T-helper 1 cell treated with Interleukin-12 subunit alpha and Interleukin-12 subunit beta and Interleukin-4 antibody, amounts not matched to agents 30 μg/mL and 1 μg/mL, for 36 hours (primary cell): ENCODE data around the gene EFL1.

Experiments
- H3K27ac Mint-ChIP-seq: one replicate; pipeline ENCODE4 v1.8.0; 2021; ENCODE audit warnings: mild to moderate bottlenecking, mixed read lengths
- H3K27me3 Mint-ChIP-seq: one replicate; pipeline ENCODE4 v1.8.0; 2021; ENCODE audit warnings: low read depth, mixed read lengths
- H3K36me3 Mint-ChIP-seq: one replicate; pipeline ENCODE4 v1.8.0; 2021; ENCODE audit warnings: low read depth, mixed read lengths
- H3K4me1 Mint-ChIP-seq: one replicate; pipeline ENCODE4 v1.8.0; 2021; ENCODE audit warnings: low read depth, mixed read lengths
- H3K4me3 Mint-ChIP-seq: one replicate; pipeline ENCODE4 v1.8.0; 2021; ENCODE audit warnings: mild to moderate bottlenecking, moderate library complexity, mixed read lengths
- H3K9me3 Mint-ChIP-seq: one replicate; pipeline ENCODE4 v1.8.0; 2021; ENCODE audit warnings: mixed read lengths

The EFL1 gene

DNA sequence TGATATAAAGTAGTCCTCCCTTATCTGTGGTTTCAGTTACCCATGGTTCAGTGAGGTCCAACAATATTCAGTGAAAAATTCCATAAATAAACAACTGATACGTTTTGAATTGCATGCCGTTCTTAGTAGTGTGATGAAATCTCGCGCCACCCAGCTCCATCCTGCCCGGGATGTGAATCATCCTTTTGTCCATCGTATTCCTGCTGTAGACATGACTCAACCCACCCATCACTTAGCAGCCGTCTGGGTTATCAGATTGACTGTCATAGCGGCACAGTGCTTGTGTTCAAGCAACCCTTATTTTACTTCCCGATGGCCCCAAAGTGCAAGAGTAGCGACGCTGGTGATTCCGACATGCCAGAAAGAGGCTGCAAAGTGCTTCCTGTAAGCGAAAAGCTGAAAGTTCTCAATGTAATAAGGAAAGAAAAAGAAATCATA lies 168.7 kb downstream of the EFL1 start:
- H3K4me3 Mint-ChIP-seq = no peak overlapping the region
- no peaks in the 10 kb centered on the region for H3K36me3 Mint-ChIP-seq
- H3K27ac Mint-ChIP-seq = no peak overlapping the region
- no peaks in the 10 kb centered on the region for H3K4me1 Mint-ChIP-seq
- peaks cover 3% of the 10 kb centered on the region for H3K27me3 Mint-ChIP-seq
- H3K9me3 Mint-ChIP-seq = no peaks in the 10 kb centered on the region

DNA sequence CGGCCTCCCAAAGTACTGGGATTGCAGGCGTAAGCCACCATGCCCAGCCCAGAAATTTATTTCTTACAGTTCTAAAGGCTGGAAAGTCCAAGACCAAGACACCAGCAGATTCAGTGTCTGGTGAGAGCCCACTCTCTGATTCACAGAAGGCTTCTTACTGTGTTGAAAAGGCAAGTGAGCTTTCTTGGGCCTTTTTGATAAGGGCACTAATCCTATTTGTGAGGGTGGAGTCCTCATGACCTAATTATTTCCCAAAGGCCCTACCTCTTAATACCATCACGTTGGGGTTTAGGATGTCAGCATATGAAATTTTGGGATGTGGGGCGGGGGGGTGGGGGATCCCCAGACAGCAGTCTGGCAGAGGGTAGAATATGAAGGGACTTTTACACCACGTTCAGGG lies 169.2 kb downstream of the EFL1 start:
- Mint-ChIP-seq H3K9me3 (no peaks in the 10 kb centered on the region), H3K36me3 (no peaks in the 10 kb centered on the region), H3K4me1 (no peaks in the 10 kb centered on the region)

DNA sequence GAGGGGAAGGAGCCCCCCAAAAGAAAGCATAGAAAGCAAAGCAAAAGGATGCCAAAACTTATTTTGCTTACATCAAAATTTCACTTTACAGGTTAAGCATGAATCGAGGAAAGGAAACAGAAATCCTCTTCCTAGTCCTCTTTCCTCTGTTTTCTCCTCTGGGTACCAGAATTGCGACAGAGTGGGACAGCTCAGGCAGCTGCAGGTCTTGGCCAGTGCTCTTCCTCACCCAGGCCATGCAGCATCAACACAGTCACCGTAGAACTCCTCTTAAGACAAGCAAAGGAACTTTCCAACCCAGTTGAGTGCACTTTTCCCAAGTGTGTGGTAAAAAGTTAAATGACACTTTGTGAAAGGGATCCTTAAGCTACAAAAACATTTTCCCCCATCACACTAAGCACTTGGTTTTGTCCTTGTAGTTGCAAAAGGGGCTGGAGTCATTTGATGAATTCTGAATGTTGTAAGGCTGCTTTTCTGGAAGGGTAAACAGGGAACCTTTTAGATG lies 170.8 kb downstream of the EFL1 start:
- Mint-ChIP-seq H3K4me3 (no peak overlapping the region), H3K27ac (no peak overlapping the region), H3K4me1 (no peaks in the 10 kb centered on the region), H3K9me3 (no peaks in the 10 kb centered on the region), H3K36me3 (no peaks in the 10 kb centered on the region), H3K27me3 (peaks cover 3% of the 10 kb centered on the region)

More for the DNA sequence above, 169.2 kb downstream of the EFL1 start:
- Mint-ChIP-seq H3K27me3 (peaks cover 3% of the 10 kb centered on the region), H3K4me3 (no peak overlapping the region), H3K27ac (no peak overlapping the region)

DNA sequence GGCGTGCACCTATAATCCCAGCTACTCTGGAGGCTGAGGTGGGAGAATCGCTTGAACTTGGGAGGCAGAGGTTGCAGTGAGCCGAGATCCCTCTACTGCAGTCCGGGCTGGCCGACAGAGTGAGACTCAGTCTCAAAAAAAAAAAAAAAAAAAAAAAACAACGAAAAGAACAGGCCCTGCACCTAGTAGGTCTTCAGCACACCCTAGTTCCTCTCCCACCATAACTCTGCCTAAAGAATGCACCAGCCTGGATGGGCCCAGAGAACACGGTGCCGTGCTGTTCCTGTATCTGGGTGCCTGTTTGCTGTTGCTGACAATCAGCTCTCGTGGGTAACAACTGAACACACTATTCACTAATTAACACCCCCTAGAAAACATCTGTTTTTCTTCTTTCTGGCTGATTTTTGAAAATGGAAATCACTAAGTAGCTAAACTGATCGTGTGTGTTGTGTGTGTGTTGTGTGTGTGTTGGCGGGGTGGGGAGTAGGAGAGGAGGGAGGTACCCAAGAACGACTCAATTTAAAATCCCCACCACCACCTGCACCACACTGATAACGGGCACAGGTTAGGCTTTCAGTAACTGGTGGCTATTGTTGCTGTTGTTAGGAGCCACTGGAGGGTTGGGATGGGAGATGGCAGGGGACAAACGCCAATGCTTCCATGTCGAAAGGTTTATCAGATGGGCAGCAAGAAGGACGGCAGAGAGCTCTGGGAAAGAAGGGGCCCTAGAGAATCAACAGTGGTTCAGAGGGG lies 176.1 kb downstream of the EFL1 start:
- Mint-ChIP-seq H3K36me3 (no peaks in the 10 kb centered on the region), H3K27ac (no peak overlapping the region), H3K27me3 (peaks cover 3% of the 10 kb centered on the region), H3K4me1 (no peaks in the 10 kb centered on the region), H3K9me3 (no peaks in the 10 kb centered on the region), H3K4me3 (no peak overlapping the region)

DNA sequence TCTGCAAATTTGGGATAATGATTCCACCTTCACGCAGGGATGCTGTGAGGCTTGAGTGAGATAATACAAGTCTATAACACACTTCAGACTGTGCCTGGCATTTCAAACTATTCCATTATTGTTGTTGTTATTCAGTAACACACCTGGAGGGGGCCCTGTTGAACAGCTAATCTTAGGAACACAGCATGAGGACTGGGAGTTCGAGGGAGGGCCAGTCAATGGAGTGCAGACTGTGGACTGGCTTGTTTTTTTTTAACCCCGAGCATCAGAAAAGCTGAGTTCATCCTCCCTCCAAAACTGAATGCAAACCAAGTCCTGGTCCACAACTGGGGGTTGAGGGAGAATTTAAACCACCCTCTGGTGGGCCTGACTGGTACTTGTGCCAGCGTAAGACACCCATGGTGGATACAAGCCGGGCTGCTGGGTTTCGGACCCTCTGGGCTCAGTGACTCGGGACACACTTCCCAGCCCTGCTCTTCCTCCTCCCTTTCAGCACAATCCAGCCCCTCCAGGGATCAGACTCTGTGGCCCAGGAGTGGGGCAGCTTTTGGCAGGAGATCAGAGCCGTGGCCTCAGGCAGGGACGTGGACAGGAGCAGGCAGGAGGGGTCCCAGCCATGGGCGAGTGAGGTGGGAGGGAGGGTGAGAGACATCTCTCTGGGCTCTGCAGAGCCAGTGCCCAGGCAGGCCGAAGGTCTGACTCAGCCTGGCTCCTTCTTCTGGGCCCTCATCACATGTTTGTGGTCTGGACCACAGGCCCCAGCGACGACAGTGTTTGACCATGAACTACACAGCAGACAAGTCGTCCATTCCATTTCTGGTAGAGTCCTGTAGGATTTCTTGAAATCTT lies 180.4 kb downstream of the EFL1 start:
- H3K4me1 Mint-ChIP-seq = no peaks in the 10 kb centered on the region
- H3K9me3 Mint-ChIP-seq = no peaks in the 10 kb centered on the region
- H3K36me3 Mint-ChIP-seq = no peaks in the 10 kb centered on the region
- no peaks in the 10 kb centered on the region for H3K27me3 Mint-ChIP-seq
- no peak overlapping the region for H3K4me3 Mint-ChIP-seq
- H3K27ac Mint-ChIP-seq = no peak overlapping the region

DNA sequence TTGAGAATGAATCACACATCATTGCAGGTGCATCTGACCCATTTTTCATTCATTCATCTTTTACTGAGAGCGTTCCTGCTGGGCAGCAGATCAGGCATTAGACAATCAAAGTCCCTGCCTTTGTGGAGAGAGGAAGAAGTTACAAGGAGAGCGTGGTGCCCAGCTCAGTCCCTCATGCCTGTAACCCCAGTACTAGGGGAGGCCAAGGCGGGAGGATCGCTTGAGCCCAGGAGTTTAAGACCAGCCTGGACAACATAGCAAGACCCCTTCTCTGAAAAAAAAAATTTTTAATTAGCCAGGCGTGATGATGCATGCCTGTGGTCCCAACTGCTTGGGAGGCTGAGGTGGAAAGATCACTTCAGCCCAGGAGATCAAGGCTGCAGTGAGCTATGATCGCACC lies 181.8 kb downstream of the EFL1 start:
- Mint-ChIP-seq H3K27ac (no peak overlapping the region), H3K27me3 (no peaks in the 10 kb centered on the region)

More for the DNA sequence above, 181.8 kb downstream of the EFL1 start:
- H3K9me3 Mint-ChIP-seq = no peaks in the 10 kb centered on the region
- no peaks in the 10 kb centered on the region for H3K36me3 Mint-ChIP-seq
- no peak overlapping the region for H3K4me3 Mint-ChIP-seq
- H3K4me1 Mint-ChIP-seq = no peaks in the 10 kb centered on the region
